Neural cell (in vitro differentiated cells): ENCODE results near the gene PRRT1B.

ENCODE experiments used
- POLR2AphosphoS5 ChIP-seq: IDR thresholded peaks from 2 replicates; pipeline ENCODE4 v1.6.1; 2012
- TF ChIP-seq, protein P1 (sequence below): fragments of 450-650 bp; IDR thresholded peaks from 2 replicates; pipeline ENCODE4 v1.5.1; 2014; ENCODE audit warnings: antibody characterized with exemption, mild to moderate bottlenecking, moderate library complexity; ENCODE audit not compliant: poor library complexity, severe bottlenecking

- TF ChIP-seq, protein P1, sequence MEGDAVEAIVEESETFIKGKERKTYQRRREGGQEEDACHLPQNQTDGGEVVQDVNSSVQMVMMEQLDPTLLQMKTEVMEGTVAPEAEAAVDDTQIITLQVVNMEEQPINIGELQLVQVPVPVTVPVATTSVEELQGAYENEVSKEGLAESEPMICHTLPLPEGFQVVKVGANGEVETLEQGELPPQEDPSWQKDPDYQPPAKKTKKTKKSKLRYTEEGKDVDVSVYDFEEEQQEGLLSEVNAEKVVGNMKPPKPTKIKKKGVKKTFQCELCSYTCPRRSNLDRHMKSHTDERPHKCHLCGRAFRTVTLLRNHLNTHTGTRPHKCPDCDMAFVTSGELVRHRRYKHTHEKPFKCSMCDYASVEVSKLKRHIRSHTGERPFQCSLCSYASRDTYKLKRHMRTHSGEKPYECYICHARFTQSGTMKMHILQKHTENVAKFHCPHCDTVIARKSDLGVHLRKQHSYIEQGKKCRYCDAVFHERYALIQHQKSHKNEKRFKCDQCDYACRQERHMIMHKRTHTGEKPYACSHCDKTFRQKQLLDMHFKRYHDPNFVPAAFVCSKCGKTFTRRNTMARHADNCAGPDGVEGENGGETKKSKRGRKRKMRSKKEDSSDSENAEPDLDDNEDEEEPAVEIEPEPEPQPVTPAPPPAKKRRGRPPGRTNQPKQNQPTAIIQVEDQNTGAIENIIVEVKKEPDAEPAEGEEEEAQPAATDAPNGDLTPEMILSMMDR: no peak
- no peak for TF ChIP-seq POLR2AphosphoS5
These were observed 48.4 kb upstream of the PRRT1B start for GRCh38 chr9:131496844-131497405.
